HG03159 (cell line): ENCODE results near the gene LPP.

ENCODE experiments used
- ATAC-seq: cut with Tn5 transposase; IDR thresholded peaks from one replicate; pipeline ENCODE4 v1.9.1; 2021; ENCODE audit warnings: mild to moderate bottlenecking, moderate library complexity; ENCODE audit not compliant: unreplicated experiment

LPP gene

GRCh38 chr3:188218603-188219002 is 64.6 kb downstream of the LPP start:
- no peak for ATAC-seq

GRCh38 chr3:188219147-188219546 is 65.2 kb downstream of the LPP start:
- ATAC-seq: no peak

- ATAC-seq: no peak
Observed at GRCh38 chr3:188220097-188220788, 66.3 kb downstream of the LPP start.

- ATAC-seq: no peak
Observed at GRCh38 chr3:188220988-188221818, 67.2 kb downstream of the LPP start.

GRCh38 chr3:188223936-188224335 is 70.0 kb downstream of the LPP start:
- no peak for ATAC-seq

- no peak for ATAC-seq
Observed at GRCh38 chr3:188227442-188227841, 73.5 kb downstream of the LPP start.

GRCh38 chr3:188229177-188229576 is 75.2 kb downstream of the LPP start:
- no peak for ATAC-seq

GRCh38 chr3:188229726-188230125 is 75.8 kb downstream of the LPP start:
- no peak for ATAC-seq

- no peak for ATAC-seq
Observed at GRCh38 chr3:188230962-188231361, 77.0 kb downstream of the LPP start.

GRCh38 chr3:188231456-188231855 is 77.5 kb downstream of the LPP start:
- ATAC-seq: no peak

- ATAC-seq: no peak
Observed at GRCh38 chr3:188232656-188233055, 78.7 kb downstream of the LPP start.

GRCh38 chr3:188233320-188233719 is 79.4 kb downstream of the LPP start:
- no peak for ATAC-seq

- no peak for ATAC-seq
Observed at GRCh38 chr3:188234132-188234531, 80.2 kb downstream of the LPP start.

GRCh38 chr3:188236271-188236670 is 82.3 kb downstream of the LPP start:
- ATAC-seq: no peak

GRCh38 chr3:188239035-188239434 is 85.1 kb downstream of the LPP start:
- ATAC-seq: no peak

- ATAC-seq: no peak
Observed at GRCh38 chr3:188239577-188239976, 85.6 kb downstream of the LPP start.

GRCh38 chr3:188240189-188240981 is 86.4 kb downstream of the LPP start:
- no peak for ATAC-seq

GRCh38 chr3:188241072-188241471 is 87.1 kb downstream of the LPP start:
- ATAC-seq: no peak

- ATAC-seq: no peak
Observed at GRCh38 chr3:188241883-188242282, 87.9 kb downstream of the LPP start.

- no peak for ATAC-seq
Observed at GRCh38 chr3:188242436-188243123, 88.6 kb downstream of the LPP start.
